Activated T-cell treated with anti-CD3 and anti-CD28 coated beads for 1 hour (primary cell): Measurements from ENCODE around the gene DSC3.

Experiments used
- DNase-seq: peaks from one replicate; pipeline ENCODE4 v3.0.0-alpha.2; 2020; ENCODE audit warnings: low read depth

The DSC3 gene

GRCh38 chr18:31042406-31043181 is at the start of gene DSC3:
TSS of gene DSC3 (minus strand) at chr18:31042742. CDS start at chr18:31042660, 82 bp downstream.
- DNase-seq = no peak

GRCh38 chr18:31091350-31091749 is 48.8 kb upstream of the DSC3 start:
- DNase-seq = no peak

DNA sequence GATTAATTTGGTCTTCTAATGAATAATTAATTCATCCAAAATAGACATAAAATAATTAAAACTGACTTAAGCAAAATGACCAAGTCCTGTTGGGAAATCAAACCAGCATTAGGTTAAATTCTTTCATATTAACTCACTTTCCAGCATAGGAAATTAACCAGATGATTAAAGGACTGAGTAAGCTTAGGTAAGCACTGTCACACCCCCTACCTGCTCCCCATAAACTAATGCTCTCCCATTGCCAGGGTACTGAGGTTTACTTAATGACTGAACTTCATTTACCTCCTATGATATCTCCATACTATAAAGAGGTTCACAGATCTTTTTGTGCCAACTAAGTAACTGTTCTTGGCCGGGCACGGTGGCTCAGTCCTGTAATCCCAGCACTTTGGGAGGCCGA is 46.0 kb upstream of the DSC3 start:
- no peak for DNase-seq

DNA sequence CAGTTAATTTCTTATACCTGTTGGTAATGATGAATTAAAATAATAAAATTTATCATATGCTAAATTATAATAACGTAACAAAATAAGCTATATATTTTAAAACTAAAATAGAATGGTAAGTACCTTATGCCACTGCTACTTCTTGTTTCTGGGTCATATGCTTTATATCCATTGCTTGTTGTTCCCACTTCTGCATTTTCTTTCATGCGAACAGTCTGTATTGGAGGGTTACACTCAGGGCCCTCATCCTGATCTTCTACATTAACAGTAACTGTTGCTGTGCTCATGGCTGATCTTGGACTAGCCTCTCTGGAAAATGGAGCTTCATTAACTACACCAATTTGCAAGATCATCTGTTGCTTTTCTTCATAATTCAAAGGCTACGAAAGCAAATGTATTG is 37.4 kb upstream of the DSC3 start:
- DNase-seq = no peak

DNA sequence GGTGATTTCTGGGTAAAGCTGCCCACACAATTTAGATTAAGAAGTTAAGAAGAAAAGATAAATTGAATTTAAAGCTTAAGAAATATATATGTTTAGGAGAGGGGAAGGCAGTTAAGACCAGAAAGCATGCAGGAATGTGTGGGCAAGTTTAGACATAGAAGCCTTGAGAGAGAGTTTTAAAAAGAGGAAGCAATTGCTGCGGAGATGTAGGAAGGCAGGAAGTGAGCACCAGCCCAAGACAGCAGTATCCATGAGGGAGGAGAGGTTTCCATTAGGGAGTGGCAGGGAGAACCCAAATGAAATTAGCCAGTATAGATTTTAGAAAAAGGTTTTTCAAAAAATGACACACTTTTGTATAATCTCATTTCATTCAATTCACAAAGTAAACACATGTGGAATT is 35.3 kb upstream of the DSC3 start:
- no peak for DNase-seq

- DNase-seq = no peak
Measured at GRCh38 chr18:31072175-31072574, 29.6 kb upstream of the DSC3 start.

DNA sequence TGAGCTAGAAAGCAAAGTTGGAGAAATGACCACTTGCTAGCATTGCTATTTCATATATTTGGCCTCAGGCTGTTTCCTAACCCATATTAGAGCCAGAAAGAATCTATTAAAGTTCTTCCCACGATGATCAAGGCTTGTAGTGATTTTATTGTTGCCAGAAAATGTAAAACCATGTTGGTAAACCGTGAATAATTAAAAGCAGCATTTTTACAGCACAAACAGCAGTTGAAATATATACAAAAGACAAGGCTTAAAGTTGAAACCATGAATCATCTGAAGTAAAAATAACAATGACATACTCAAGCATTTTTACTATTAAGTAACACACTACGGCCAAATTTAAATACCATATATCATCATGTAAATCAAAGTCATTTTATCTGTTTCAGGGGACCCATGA is 27.7 kb upstream of the DSC3 start:
- no peak for DNase-seq

DNA sequence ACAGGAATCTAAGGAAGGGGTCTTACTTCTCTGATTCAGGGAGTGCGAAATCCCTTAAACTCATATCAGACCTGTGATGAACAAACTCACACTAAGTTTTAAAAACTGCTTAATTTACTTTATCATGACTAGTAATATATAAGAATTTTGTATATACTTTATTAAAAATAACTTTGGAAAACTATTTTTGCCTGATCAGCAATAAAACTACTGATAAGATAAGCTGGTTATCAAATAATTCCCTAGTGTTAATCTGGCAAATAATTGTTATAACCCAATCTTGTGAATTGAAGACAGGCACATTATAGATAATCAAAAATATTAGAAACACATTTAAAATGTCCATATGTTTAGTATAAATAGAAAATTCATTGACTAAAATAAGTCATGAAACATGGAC is 23.7 kb upstream of the DSC3 start:
- no peak for DNase-seq

GRCh38 chr18:31065036-31065773 is 22.7 kb upstream of the DSC3 start:
- no peak for DNase-seq

GRCh38 chr18:31064130-31064529 is 21.6 kb upstream of the DSC3 start:
- no peak for DNase-seq

GRCh38 chr18:31061945-31062344 is 19.4 kb upstream of the DSC3 start:
- DNase-seq = no peak

DNA sequence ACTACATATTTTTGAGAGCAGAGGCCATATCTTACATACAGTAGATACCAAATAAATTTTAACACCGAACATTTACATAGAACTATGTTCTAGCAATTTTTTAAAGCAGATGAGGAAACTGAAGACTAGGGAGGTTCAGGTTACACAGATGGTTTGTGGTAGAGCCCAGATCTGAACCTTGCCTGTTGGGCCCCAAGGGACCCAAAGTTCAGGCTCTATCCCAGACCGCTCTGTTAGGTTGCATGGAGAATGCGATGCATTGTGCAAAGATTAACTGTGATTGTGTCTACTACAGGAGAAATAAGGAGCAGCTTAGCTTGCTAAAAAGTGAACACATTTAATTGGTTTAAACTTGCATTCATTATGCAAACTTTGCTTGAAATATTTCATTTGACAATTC is 16.4 kb upstream of the DSC3 start:
- no peak for DNase-seq

DNA sequence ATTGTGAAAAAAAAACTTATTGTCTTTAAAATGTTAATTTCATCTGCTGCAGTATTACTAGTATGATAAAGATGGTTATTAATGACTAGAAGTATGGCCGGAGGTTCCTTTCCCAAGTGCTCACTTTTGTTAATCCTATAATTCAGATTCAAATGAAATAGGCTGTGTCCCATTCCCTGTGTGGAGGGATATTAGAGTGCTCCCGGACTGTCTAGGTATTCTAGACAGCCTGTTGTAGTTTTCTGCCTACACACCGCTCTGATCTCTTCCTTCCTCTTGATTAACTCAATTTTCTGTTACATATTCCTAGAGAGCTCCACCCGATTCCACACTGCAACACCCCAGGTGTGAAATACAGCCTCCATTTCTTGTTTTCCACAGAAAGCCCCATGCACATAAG is 15.4 kb upstream of the DSC3 start:
- DNase-seq = no peak

- DNase-seq = no peak
Measured at GRCh38 chr18:31057051-31057450, 14.5 kb upstream of the DSC3 start.

DNA sequence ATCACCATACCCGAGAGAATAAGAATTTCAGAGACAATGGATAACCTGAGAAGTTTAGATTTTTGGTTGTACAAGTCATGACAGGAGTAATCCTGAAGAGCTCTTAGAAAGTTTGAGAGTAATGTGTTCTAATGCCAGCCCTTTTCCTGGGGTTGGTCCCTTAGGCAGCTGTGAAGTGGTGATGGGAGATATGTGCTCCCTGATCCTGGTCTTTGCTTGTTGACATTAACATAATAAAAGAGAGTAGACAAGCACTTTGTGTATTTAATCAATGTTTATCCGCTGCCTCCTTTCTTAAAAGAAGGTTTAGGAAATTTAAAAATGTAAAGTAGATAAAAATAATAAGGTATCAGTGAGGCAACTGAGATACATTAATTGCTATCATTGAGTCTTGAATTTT is 13.8 kb upstream of the DSC3 start:
- DNase-seq = no peak

DNA sequence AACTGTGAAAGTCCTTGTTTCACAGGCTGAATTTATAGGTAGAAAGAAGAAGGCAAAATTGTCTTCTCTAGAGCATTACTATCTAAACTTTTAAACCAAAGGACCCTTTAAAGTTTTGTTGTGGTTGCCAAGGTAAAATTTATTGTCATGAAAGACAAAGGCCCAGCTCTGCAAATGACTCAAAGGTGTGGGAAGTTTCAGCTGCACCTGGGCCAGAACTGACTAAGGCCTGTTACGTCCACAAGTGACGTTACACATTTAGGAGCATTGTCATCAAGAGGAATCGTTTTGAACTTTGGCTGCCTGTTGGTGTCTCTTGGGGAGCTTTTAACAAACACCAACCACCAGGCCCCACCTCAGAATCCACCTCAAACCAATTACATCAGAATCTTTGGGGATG is 8.1 kb upstream of the DSC3 start:
- no peak for DNase-seq

GRCh38 chr18:31049189-31049588 is 6.6 kb upstream of the DSC3 start:
- no peak for DNase-seq

GRCh38 chr18:31048216-31048615 is 5.7 kb upstream of the DSC3 start:
- DNase-seq = no peak

- no peak for DNase-seq
Measured at GRCh38 chr18:31046916-31047315, 4.4 kb upstream of the DSC3 start.

- no peak for DNase-seq
Measured at GRCh38 chr18:31045599-31045998, 3.1 kb upstream of the DSC3 start.

GRCh38 chr18:31044926-31045325 is 2.4 kb upstream of the DSC3 start:
- no peak for DNase-seq

GRCh38 chr18:31043709-31044108 is 1.2 kb upstream of the DSC3 start:
- DNase-seq = no peak

DNA sequence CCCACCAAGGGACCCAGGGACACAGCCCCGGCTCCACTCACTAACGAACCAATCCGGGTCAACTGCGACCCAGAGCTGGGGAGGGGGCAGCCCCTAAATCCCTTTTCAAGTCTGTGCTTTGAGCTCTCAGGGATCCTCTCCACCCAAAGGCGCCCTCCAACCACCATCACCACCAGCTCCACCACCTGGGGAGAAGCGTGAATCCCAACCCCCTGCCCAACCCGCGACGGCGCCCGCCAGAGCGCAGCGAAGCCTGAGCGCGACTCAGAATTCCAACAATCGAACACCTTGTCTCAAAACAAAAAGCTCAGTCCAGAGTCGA is 497 bp downstream of the DSC3 start:
- no peak for DNase-seq
